ENCODE measurements around the gene VPS35L.

Gene VPS35L

DNA sequence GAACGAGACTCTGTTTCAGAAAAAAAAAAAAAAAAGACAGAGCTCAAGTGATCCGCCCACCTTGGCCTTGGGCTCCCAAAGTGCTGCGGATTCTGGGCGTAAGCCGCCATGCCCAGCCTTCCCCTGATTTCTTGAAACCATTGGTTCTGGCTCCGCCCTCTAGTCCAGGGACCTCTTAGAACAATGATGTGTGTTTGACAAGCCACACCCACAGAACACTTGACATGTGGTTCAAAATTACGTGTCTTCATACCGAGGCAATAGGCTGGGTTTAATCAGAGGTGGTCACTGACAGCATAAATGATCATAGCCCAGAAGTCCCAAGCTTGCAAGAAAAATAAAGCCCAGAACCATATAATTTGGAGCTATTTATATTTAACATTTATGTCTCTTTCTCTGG lies 139.5 kb downstream of the VPS35L start:
- no peak for DNase-seq (ENCODE audit: low read depth)

DNA sequence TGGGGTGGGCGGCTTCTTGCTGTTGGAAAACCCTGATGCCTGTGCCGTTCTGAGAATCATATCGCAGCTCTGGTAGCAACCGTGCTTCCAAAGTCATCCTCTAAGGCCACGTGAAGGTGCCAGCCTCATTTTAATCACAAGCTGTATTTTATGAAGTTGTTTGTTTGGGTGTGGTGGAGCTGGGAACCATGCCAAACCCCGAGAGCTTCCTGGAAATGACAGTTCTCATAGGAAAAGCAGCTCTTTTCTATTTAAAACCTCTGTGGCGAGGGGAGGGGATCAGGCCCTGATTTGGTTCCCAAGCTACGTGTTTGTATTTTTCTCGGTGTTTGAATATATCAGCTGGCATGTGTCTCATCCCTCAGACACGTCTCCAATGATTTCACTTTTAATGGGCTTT lies 140.8 kb downstream of the VPS35L start:
- DNase-seq (ENCODE audit: low read depth), result peak; percentile 30

DNA sequence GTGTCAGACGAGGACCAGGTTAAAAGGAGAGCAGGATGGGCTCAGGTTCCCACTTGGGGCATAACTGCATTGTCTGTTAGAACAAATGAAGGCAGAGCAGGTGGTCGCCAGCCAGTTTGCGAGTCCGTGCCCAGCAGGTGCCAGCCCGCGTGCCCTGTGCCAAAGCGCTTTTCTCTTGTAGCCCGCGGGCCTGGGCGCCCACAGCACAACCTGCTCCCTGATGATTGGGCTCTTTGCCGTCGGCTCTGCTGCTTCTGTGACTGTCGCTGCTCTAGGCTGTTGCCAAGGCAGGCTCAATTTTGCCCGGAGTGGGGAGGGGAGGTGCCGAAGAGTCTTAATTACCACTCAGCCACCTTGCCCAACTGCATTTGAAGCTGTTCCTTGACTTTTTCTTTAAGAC lies 141.5 kb downstream of the VPS35L start:
- no peak for DNase-seq (ENCODE audit: low read depth)

DNA sequence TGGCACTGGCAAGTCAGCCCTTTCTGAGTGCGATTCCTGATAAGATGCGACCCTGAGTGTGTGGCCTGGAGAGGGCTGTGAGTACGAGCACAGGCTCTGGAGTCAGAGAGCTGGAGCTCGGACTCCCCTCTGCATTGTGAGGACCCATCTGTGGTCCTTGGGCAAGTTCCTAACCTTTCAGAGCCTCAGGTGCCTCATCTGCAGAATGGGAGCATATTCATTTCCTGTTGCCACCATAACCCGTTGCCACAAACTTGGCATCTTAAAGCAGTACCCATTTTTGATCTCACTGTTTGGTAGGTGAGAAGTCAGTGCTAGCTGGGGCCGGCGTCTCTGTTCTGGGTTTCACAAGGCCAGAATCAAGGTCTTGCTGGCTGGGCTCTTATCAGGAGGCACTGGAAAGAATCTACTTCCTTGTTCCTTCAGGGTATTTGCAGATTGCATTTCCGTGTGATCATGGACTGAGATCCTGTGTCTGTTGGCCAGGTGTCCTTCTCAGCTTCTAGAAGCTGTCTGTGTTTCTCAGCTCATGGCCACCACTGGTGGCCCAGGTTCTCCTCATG lies 142.3 kb downstream of the VPS35L start:
- DNase-seq (ENCODE audit: low read depth), result no peak

DNA sequence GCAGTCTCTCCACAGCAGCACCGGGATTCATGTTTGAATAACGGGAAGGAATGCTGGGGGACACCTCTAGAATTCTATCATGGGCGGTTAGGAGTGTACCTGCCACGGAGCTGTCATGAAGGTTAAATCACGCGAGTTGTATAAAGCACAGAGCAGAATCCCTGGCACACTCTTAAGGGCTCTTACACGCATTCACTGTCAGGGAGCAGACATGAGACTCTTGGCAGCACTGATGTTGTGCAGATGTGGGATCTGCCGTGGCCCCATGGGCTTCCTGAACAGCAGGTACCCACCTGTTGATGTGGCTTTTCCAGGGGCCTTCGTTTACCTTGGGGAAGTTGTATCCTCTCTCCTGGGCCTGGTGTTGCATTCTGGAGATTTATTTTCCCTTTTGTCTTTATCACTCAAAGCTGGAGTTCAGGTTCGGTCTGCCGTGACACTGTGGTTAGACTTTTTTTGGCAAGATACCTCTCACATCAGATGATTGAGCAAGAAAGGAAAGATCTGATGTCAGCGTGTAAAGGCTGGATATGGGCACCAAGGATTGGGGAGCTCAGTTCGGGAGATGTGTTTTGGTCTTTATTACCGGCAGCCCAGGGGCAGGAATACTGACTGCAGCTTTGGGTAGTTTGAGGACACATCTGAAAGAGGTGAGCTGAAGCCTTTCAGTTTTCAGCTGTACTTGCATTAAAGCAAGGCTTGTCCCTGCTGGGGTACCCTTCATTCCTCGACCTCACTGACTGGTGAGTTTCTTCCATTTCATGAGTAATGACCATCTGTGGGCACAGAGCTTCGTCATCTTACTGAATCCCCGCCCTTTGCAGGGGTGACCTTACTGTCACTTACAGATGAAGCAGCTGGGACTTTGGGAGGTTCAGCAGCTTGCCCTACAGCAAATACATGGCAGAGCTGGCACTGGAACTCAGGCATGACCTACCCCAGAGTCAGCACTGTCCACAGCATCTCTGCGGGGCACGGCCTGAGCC lies 143.3 kb downstream of the VPS35L start:
- no peak for DNase-seq (ENCODE audit: low read depth)

DNA sequence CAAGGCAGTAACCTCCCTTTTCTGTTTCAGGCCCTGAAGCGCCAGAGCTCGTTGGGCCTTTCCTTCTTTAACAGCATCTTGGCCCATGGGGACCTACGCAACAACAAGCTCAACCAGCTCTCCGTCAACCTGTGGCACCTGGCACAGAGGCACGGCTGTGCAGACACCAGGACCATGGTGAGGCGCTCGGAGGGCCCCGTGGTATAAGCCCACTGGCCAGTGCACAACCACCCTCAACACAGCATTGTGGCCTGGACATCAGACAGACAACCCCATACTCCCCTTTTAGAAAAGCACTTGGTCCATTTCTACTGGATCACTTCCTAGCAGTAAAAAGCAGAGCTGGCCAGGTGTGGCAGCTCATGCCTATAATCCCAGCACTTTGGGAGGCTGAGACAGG lies 144.0 kb downstream of the VPS35L start:
- no peak for DNase-seq (ENCODE audit: low read depth)

DNA sequence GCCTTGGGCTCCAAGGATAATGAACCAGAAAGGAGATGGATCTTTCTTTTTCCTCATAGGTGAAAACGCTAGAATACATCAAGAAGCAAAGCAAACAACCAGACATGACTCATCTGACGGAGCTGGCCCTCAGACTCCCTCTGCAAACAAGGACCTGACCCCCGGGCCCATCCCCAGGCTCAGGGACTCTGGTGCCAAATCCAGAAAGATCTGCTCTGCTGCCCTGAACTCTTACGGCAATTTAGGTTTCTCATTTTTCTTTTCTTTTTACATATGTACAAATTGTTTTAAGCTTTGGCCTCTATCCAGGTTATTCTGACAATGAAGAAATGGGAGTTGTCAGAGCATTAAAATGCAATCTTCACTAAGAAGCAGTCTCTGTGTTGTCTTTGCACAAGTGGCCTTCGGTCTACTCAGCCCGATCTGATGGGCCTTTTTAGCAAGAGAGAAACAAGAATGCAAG lies 144.8 kb downstream of the VPS35L start:
- no peak for DNase-seq (ENCODE audit: low read depth)

DNA sequence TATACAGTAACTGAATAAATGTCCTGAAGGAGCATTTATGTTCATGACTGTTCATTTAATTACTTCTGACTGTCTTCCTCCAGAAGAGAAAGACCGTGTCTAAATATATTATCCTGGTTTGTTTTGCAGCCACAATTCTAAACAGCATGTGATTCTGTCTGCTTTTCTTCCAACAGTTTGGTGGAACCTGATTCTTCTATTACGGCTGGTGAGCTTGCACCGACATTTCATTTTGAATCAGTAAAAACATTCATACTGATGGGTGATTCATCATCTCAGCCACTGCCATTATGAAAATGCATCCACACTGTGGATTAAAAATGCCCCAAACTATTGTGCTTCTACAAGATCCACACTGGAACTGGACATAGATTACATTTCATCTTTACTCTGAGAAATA lies 145.6 kb downstream of the VPS35L start:
- no peak for DNase-seq (ENCODE audit: low read depth)

DNA sequence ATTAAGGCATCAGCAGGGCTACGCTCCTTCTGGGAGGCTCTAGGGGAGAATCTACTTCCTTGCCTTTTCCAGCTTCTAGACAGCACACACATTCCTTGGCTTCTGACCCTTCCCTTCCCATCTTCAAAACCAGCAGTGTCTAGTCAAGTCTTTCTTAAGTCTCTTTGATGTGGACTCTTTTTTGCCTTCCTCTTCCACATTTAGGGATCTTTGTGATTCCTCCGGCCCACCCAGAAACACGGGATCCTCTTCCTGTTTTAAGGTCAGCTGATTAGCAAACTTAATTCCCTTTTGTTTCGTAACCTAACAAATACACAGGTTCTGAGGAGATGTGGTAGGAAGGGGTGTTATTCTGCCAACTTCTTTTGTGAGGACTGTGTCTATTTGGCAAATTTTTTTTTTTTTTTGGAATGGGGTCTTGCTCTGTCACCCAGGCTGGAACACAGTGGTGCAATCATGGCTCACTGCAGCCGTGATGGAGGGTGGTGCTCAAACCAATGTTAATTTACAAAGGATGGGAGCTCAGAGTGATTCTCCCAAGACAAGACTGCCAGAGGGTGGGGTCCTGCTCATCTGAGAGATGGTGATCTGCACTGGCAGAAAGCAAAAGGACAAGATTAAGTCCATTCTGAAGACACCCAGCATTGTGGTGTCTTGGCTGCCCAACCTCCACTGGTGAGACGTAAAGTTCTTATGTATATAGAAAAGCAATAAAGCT lies 147.8 kb downstream of the VPS35L start:
- no peak for DNase-seq (ENCODE audit: low read depth)

DNA sequence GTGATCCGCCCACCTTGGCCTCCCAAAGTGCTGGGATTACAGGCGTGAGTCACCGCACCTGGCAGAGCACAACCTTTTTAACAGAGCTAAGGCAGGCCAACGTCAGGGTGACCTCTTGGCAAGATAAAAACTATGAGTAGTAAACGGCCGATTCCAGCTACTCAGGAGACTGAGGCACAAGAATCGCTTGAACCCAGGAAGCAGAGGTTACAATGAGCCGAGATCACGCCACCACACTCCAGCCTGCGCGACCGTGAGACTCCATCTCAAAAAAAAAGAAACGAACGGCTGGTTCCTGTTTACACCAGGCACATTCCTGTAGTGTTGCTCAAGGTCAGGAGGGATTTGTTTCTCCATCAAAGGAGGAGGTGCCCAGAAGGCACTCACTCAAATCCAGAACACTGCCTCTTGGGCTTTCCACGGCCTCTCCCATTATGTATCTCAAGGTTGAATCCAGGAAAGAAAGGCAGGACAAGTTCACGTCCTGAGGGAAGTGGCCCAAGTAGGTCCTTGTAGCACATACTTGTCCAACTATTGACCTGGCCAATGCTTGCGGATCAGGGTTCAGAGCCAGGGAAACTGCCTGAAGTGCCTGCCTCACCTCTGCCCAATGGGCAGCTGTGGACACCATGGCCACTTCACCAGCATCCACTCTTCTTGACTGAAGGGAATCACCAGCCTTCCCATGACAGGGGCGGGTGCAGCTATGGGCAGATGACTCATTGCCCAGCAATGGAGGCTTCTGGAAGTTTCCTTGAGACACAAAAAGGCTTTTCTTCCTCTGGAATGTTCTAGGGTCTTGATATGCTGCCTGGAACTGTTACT lies 149.0 kb downstream of the VPS35L start:
- DNase-seq (ENCODE audit: low read depth), result no peak

DNA sequence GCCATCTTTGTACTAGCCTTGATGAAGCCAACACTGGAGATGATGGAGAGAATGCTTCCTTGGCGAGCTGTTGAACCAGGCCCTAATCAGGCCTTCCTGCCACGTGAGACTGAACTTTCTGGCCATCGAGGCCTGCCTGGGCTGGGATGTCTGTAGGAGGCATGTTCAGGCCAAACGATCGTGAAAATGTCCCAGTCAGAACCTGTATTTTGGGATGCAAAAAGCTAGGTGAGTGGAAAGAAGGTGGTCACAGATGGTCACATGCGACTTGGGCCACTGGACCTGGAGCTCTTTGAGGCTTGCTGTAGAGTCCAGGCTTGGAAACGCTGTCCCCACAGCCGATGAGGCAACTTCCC lies 149.6 kb downstream of the VPS35L start:
- DNase-seq (ENCODE audit: low read depth), result no peak

DNA sequence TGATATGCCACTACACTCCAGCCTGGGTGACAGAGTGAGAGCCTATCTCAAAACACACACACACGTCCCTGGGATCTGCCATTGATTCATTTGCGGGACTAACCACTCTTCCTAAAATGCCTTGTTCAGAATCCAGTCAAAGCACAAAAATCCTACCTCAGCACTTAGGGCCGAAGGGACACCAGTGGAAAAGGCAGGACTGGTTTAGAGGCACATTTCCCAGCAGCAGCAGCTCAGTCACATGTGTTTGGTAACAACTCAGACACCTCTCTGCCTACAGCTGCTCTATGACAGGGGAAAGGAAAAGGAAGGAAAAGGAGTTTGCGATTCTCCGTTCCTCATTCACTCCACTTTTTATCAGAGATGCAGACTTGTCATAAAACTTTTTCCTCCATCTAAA lies 150.3 kb downstream of the VPS35L start:
- no peak for DNase-seq (ENCODE audit: low read depth)

DNA sequence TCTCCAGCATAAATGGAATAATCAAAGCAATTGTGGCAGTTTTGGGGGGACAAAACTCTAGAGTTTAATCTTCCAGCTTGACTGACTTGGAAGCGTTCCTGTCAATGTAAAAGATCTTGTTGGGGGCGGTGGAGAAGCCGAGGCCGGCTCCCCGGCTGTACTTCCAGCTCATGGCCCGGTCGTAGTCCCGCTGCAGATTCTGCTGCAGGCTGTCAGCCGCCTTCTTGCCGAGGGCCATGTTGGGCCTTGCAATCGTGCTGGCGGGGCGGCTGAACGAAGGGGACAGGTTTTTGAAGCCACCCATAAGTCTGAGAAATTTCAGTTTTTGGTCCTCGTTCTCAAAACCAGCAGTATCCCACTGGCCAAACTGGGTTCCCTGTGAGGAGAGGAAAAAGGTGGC lies 151.3 kb downstream of the VPS35L start:
- DNase-seq (ENCODE audit: low read depth), result no peak

DNA sequence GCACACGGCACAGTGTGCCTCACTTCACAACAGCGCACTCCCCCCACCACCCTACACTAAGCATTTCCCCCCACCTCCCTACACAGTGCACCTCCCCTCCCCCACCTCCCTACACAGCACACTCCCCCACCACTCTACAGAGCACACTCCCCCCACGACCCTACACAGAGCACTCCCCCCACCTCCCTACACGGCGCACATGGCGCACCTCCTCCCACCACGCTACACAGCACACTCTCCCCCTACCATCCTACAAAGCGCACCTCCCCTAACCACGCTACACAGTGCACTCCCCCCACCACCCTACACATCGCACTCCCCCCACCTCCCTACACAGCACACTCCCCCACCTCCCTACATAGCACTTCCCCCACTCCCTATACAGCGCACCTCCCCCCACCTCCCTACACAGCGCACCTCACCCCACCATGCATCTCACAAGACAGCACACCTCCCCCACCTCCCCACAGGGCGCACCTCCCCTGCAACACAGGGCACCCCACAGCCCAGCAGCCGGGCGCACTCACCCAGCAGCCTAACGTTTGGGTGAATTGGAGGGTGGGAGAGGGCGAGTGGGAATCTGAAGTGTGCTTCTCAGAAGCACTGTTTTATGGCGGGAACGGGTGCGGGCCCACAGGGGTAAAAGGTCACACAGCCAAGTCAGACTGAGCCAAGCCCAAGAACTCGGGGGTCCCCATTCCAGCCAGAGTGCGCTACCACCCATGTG lies 152.2 kb downstream of the VPS35L start:
- no peak for DNase-seq (ENCODE audit: low read depth)

DNA sequence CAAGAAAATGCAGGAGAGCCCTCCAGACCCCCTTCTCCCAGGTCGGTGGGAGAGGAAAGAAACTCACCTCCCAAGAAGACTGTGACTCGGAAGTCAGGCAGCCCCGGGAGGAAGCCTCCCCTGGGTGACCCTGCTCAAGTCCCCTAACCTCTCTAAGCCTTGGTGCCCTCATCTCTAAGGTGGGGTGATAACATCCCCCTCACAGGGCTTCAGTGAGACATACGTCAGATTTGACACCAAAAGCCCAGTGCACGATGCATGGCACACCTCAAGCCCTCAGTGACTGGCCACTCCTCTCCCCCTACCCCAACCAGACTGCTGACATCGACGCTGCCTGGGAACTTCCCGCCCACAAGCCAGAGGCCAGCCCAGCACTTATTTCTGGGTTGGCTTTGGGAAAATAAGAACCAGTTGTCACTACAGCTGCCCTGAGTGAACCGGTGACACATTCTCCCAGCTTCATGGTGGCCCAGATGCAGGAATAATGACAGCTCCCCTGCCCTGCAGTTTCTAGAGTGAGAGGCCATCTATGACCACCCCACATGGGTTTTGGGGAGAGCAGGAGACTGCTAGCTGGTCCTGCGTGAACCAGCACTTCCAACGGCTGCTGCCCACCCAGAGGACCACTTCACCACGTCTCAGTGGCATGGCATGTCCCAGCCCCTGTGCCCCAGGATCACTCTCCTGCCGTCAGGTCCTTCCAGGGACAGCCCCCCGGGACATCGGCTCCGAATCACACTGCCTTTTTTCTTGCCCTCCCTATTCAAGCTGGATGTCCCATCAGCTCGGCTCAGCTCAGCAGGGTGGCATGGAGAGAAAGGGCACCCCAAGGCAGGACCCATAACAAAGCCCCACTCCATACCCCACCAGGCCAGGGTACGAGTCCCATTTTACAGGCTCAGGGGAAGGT lies 153.0 kb downstream of the VPS35L start:
- DNase-seq (ENCODE audit: low read depth), result no peak

DNA sequence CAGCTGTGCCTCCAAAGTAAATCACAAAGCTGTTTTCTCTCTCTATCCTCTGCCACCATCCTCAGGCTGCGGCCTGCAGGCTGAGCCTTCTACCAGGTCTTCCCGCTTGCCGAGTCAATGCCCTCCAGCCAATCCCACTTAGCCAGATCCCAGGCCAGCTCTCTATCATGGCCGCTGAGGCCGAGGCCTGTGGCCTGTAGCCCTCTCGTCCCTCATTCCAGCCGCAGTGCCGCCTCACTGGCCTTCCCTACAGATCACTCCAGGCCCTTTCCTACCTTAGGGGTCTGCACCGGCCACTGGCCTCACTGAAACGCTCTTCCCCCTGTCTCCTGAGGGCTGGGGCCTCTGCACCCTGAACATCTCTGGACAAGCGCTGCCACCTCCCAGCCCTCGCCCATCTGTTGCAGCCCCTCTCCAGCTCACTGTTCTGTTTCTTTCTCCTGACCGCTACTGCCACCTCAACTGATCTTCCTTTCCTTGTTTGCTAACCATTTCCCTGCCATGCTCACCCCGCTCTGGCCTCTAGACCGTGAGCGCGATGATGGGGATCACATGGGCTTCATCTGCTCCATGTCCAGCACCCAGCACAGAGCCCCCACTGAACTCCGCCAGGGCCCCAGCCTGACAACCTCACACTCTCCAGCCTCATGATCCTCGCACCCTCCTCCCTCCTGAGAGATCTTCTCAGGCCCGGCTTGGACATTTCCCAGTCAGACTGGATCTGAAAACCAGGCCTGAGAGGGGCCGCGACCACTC lies 154.1 kb downstream of the VPS35L start:
- no peak for DNase-seq (ENCODE audit: low read depth)

DNA sequence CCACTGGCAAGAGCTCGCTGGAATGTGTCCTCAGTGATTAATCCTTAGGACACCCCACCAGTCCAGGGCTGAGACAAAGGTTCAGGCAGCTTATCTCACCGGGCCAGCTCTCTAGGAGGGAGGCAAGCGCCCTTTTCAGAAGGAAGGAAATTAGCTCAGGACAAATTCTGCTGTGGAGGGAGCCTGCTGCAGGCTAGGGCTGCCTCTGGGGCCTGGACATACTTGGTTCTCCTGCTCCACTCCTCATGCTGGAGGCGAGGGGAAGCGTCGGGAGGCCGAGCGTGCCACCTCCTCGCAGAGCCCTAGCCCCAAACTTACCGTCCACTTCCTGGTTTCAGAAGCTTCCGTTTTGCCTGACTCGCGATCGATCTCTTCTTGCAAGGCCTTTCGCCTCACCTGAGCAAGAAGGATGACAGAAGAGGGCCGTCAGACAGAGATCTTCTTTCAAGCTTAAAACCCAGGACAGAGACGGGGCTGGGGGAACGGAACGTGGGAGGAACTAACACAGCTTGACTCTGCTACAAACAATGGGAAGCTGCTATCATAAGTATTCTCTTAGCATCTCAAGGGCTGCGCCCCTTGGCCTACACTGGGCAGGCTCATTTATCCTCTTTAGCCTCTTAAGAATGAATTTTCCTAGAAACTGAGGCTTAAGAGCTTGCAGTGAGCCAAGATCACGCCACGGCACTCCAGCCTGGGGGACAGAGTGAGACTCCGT lies 154.8 kb downstream of the VPS35L start:
- DNase-seq (ENCODE audit: low read depth), result no peak

DNA sequence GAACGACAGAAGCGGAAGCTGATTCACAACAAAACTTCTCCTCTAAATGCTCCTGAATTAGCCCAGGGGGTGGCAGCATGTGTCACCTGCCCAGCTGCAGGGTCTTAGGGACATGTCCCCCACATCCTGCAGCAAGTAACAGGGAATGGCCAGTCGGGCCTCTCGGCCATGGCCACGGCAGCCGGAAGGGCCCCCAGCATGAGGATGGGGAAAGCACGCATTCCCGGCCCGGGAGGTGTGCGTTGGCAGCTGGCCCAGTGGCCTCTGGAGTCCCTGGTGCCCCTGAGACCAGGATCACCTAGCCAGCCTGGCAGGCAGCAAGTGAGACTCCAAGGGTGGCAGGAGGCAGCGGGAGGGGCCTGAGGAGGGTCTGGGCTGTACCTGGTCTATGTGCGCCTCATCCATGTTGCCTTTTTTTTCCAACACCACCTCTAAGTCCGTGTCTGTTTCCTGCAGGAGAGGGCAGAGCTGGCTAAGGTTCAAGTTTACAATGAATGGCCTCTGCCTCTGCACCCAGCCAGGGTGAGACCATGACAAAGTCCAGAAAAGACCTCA lies 155.6 kb downstream of the VPS35L start:
- DNase-seq (ENCODE audit: low read depth), result no peak

DNA sequence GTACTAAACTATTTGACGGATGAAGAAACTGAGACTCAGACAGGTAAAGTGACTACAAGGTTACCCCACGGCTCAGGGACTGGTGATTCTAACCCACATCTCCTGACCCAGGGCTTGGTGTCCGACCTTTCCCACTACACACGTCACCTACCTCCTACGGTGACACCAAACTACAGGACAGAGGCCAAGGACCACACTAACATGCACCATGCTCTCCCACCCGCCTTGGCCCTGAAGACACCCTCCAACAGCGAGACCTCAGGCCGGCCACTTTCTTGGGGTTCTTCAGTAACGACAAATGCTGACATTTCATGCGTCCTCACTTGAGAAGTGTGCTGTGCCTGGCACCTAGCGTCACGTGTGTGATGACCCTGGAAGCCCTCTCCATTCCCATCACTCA lies 156.1 kb downstream of the VPS35L start:
- no peak for DNase-seq (ENCODE audit: low read depth)

Measured in HS-27A (cell line).